Measurements from ENCODE around the gene PRKG1.
"Not testable (repeated sequence)": the region's sequence is repeated elsewhere in the genome, so short reads cannot be mapped to it uniquely, and the experiment has no call there.

PRKG1 gene

DNA sequence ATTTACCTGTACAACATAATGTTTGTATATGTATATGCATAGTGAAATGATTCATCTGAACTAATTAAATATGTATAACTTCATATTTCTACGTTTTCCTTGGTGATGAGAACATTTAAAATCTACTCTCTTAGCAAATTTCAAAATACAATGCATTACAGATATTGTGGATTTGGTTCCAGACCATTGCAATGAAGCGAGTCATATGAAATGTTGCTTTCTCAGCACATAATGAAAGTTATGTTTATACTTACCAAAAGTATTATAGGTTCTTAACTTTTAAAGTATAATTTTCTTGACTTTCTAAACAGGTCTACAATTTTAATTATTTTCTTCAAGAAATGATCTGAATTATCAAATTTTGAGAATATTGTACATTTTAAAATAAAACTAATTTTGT is 435.9 kb downstream of the PRKG1 start:
- peak; percentile 27 for DNase-seq (ENCODE audit: low spot score)

DNA sequence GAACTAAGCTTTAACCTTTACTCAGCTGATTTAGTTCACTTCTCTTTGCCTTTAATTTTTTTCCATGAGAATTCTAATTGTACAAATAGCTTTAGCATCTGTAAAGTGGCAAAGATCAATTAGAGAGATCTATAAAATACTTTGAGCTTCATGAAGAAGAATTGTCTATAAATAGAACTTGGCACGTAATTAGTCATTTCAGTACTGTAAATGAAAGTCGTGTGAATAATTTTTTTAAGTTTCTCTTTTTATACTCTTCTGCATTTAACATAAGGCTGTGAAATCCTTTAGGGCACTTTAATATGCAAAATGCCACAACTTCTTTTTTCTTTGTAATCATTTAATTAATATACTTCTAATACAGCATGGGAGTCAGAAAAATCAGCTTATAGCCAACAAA is 447.3 kb downstream of the PRKG1 start:
- no peak for DNase-seq (ENCODE audit: low spot score)

DNA sequence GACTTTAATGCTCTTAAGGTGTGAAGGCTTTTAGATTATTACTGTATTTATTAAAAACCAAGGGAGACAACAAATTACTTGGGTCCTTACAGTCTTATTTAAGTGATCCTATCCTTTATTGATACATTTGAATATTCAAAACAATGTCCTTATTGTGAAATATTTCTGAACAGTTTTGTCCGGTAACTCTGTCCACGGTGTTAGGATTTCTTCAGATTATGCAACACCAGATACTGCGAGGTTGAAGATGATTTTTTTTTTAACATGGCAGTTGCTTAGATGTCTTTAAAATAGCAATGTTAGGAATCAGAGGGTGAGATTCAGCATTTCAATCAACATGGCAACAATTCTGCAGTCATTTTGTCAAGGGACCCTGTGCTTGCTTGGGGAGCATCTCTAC is 448.6 kb downstream of the PRKG1 start:
- DNase-seq (ENCODE audit: low spot score) = no peak

DNA sequence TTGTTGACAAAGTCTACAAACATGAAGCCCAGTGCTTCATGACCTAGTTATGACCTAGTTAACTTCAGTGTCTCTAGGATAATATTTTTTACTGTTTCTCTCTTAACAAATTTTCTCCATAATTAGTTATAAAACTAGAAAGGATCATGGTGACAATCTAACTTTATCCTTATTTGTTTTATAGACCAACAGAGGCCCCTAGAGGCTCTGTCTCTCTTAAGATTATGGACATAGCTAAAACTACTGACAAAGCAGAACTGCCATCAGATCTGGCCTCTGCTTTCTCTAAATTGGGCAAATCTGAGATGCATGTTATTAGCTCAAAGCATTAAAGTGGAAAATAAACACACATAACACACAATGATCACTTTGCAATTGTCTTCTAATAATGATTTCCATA is 449.2 kb downstream of the PRKG1 start:
- DNase-seq (ENCODE audit: low spot score) = no peak

DNA sequence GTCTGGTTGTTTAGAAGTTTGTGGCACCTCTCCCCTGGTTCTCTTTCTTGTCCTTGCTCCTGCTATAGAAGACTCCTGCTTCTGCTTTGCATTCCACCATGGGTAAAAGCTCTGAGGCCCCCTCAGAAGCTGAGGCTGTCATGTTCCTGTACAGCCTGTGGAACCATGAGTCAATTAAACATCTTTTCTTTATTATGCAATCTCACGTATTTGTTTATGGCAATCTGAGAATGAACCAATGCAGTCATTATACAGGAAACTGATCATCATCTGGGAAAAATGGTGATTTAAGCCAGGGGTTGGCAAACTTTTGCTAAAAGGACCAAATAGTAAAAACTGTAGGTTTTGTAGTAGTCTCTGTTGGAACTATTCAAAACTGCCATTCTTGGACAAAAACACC is 449.8 kb downstream of the PRKG1 start:
- DNase-seq (ENCODE audit: low spot score) = peak; percentile 33

DNA sequence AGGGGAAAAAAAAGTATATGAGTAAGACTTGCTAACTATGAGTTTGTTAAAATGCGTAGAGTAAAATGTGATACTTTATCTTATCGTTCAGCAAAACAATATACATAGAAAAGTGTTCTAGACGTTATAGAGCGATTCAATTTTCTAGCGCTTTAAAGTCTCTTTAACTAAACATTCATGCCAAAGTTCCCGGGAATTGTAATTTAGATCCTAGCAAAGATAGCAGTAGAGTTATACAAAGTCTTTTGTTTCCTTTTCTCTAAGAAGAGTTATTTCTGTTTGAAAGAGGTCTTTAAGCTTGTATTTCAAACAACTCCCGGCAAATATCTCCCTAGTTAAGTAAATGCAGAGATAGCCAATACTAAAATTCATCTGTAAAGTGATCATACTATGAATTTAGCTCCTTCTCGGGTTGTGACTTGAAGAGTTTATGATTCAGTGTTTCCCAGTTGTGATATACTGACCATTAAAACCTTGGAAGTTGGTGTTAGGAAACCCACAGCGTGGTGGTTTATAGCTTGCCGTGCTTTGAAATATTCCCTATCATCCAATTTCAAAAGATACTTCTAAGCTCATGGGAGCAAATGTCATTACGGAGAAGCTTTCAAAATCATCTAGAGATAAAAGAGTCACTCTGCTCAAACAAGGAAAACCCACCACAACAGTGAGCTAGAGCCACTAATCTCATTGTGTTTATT is 453.4 kb downstream of the PRKG1 start:
- no peak for DNase-seq (ENCODE audit: low spot score)

DNA sequence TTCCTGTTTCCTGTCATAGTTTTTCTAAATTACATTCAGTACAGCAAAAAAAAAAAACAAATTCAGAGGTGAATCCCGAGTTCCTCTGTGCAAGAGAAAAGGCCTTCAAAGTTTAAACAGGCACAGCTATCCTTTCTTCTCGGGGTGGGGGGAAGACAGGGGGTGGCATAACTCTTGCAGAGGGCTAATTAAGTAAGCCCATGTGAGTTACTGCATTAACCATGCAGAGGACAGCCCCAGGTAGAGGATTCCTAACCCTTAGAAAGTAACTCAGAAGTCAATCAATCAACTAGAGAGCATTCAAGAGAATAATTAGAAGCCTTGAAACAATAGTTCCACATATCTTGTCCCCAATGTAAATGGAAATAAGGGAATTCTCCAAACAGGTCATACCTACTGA is 454.2 kb downstream of the PRKG1 start:
- DNase-seq (ENCODE audit: low spot score) = no peak

DNA sequence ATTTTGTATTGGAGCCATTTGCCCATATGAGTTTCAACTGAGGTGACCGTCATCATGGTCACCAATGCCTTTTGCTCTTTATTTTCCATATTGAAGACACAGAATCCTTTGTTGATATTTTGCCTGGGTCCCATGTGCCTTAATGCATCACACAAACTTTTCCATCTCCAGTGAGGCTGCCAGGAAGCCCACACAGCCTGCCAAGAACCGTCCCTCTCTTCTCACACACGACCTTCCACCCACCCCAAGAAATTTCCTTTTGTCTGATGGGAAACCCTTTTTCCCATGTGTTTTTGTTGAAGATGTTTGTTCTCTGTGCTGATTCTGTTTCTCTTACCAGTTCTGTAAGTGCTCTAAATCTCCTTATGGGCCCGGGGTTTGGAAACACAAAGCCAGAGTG is 456.3 kb downstream of the PRKG1 start:
- DNase-seq (ENCODE audit: low spot score) = no peak

DNA sequence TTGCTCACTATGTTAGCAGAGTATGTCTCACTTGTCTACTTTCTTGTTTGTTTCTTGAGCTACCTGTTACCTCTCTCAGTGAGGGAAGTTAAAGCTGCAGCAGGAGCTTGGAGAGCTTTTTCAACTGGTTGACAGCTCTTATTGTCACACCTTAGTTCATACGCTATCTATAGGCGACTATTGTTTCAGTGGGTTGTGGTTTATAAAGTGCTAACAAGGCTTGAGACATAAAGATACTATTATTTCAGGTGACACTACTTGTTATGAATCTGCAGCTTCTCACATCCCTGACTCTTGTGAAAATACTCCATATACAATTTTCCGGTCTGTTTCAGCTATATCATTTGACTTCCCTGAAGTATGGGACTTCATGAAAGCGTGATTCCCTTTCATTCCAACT is 457.8 kb downstream of the PRKG1 start:
- no peak for DNase-seq (ENCODE audit: low spot score)

DNA sequence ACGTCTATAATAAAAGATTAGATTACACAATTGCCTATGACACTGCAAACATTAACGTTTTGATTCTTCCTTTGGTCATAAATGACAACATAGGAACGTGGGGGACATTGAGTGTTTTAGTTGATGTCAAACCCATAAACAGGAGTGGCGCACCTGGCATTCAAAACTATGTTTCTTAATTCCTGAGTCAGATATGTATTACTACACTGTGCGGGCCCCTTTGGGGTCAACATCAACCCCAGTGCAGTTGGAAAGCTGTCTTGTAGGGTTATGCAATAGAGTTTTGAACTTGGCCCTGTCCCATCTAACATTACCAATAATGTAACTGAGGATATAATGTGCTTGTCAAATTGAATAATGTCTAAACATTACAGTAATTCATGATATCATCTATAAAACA is 468.6 kb downstream of the PRKG1 start:
- no peak for DNase-seq (ENCODE audit: low spot score)

DNA sequence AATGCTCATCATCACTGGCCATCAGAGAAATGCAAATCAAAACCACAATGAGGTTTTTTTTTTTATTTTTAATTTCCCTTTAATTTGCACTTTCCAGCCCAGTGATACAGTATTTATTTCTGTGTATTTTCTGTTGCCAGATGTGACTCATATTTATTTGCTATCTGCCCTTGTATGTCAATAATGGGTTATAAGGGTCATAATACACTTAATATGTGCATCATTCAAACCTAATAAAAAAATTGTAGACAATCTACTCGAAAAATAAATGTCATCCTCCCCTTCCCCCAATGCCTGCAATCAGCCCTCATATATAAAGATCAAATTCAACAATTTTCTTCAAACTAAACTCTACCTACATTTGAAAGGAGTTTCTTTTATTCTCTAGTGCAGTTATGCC is 470.6 kb downstream of the PRKG1 start:
- DNase-seq (ENCODE audit: low spot score) = no peak

DNA sequence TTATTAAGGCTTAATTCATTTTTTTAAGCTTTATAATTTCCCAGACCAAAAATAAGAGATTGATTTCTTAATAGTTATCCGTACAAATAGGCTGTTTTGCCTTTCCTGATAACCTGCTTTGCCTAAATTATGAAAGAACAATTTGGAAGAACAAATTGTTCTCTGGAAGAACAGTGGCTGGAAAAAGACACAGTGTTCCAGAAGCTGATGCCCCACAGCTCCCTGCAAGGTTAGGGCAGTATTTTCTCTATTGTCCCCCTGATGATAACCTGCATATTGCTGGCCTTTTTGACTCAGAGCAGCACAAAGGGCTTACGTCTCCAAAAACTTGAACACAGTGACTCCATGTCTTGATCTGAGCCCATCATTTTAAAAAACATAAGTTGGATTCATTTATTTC is 473.7 kb downstream of the PRKG1 start:
- no peak for DNase-seq (ENCODE audit: low spot score)

DNA sequence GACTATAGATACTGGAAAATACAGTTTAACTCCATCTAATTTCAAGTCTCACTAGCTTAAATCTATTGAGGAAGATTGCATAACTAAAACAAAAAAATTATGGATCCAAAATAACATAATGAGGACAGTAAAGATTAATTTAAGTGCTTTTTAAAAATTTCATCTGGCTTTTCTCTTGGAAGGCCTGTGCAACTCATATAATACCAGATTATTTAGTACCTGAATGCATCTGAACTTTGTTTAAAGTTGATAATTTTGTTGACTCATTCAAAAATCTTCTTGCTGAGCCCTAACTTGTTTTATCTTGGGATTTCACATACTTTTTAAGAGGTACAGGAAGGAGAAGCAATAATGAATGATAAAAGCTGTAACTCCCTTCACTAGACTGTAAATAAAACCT is 478.6 kb downstream of the PRKG1 start:
- DNase-seq (ENCODE audit: low spot score) = no peak

DNA sequence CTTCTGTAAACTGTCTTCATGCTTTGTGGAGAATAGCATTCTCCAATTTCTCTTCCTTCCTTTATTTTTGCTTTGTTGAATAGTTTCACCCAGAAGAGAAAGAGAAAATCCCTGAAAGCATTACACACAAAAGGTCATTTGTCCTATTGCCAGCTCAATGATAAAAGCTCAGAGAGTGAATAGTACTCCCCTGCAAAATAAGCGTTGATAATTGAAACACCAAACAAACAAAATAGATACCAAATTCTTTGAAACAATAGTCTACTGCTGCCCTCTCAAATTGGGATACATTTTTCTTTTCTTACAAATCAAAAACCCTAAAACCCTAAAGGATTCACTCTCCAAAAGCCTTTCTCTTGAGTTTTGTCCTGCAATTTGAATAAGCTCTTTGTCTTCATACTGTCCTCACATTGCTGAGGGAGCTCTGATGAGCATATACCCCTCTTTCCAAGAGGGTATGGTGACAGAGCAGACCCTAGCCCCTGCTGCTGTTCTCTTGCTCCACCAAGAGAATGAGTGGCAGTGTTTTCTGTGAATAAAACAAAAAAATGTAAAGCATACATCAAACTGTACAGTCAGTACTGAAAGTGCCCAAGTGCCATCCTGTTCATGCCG is 490.7 kb downstream of the PRKG1 start:
- DNase-seq (ENCODE audit: low spot score) = no peak

DNA sequence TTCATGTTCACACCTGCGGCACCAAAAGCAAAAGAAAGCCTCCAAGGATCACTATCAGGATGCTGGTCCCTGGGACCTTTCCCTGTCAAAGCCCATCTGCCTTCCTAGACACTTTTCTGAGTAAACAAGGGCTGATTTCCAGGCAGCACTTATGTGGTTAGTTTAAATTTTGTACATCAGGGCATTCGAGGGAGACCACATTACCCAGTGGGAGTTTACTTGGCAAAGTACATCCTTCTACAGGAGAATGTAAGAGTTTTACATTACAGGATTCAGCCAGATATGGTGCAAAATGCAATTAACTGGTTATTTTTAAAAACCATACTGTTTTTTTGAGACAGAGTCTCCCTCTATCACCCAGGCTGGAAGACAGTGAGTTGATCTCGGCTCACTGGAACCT is 493.0 kb downstream of the PRKG1 start:
- DNase-seq (ENCODE audit: low spot score) = no peak

DNA sequence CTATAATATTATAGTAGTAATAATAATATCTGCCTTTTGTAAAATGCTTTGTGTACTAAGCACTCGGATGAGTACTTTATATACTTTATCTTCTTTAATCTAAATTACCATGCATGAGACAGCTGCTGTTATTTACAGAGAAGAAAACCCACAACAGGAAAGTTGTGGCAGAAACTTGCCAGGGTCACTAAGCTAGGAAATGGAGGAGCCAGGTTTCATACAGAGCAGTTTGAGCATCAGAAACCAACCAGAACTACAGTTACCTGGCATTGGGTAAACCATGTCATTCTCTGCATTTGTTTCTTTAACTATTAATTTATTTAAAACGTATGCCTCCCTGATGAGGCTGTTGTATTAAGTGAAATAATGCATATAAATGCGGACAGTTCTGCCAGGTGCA is 495.2 kb downstream of the PRKG1 start:
- no peak for DNase-seq (ENCODE audit: low spot score)

DNA sequence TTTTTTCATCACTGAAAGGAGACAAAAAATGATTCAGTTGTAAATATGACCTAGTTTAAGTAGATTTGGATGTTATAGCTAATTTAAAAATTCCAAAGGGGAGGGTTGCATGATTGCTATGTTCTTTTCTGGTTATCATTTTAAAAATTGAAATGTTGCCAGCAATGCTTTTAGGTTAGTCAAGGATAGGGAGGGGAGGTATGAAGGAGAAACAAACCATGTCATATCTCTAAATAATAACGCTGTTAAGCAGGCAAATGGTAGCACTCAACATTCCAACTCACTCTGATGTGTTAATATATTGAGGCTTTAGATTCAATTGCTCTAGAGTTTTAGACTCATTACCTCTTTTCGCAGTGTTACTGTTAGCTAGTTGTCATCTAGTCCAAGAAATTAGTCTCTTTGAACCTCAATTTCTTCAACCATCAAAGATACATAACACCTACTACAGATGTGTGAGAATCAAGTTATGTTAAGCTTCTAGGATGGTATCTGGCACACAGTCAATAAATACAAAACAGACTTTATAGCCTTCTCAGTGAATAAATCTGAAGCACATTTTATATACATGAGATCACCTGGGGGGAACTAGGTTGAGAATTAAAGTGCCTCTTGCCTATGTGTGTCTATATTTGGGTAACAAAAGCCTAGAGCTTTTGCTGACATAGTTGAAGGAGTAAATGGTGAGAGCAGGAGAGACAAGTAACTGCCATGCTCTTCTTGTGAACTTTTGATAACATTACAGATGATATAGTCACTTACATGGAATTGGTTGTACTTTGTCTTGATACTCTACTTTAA is 500.2 kb downstream of the PRKG1 start:
- no peak for DNase-seq (ENCODE audit: low spot score)

DNA sequence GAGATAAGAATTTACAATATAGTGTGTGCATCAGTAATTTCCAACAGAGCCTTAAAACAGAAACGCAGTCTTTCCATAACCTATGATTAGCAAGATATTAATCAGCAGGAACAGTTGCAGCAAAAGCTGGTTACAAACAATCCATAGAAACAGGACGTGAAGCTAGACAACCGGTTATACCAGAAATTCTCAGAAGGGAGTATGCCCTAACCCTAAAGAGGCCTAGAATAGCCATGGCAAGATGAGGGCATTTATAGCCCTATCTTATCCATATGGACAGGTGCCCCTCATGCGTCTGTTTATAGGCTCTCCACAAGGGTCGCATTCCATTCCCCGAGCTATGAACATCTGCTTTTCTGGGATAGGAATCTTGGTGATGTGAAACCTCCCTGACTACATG is 506.9 kb downstream of the PRKG1 start:
- DNase-seq (ENCODE audit: low spot score) = not testable (repeated sequence)

DNA sequence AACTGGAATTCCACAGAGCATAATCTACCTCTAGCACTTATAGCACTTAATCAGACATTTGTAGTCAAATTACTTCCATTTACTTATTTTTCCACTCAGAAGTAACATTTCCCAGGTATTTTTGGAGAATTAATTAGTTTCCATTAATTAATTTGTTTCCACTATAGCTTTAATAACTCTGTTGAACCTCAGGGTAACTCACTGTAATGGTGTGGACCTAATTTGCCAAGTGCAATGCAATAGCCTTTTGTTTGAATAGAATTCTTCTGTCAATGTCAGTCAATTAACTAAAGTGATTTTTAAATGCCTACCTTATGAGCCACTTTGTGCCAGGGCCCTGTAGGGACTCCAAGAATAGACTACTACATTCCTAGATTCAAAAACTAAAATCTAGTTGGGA is 509.7 kb downstream of the PRKG1 start:
- no peak for DNase-seq (ENCODE audit: low spot score)

DNA sequence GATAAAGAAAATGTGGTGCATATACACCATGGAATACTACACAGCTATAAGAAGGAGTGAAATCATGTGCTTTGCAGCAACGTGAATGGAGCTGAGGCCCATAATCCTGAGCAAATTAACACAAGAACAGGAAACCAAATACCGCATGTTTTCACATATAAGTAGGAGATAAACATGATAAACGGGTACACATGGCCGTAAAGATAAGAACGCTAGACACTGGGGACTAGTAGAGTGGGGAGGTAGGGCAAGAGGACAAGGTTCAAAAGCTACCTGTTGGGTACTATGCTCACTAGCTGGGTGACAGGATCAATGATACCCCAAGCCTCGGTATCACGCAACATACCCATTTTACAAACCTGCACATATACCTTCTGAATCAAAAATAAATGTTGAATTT is 511.5 kb downstream of the PRKG1 start:
- DNase-seq (ENCODE audit: low spot score) = no peak

DNA sequence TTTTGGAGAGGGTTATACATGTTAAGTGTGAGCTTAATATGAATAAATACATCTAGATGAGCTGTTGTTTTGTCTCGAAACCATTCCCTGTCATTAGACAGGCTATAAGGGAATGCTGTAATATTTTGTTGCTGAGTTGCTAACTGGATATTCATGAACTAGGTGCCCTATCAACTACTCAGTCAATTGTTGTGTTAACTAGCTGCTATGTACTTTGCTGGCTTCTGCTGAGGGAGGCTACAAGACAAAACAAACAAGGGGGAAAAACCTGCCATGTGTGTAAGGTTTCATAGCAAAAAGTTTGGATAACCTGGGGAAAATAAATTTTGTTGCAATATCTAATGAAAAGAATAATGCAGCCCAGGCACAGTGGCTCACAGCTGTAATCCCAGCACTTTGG is 514.7 kb downstream of the PRKG1 start:
- DNase-seq (ENCODE audit: low spot score) = no peak

DNA sequence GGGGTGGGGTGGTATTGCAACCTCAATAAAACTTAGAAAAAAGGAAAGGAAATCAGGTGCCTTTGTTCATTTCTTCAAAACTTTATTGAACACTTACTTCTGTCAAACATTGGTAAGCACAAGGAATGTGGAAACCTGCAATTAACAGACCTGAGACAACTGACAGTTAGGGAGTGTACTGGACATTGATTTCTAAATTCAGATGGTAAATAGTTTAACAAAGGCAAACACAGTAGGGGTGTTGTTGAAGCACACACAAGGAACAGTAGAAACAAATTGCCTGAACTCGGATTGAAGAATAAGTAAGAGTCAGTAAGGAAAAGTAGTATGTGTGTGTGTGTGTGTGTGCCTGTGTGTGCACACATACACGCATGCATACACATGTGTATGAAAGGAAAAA is 516.5 kb downstream of the PRKG1 start:
- no peak for DNase-seq (ENCODE audit: low spot score)

DNA sequence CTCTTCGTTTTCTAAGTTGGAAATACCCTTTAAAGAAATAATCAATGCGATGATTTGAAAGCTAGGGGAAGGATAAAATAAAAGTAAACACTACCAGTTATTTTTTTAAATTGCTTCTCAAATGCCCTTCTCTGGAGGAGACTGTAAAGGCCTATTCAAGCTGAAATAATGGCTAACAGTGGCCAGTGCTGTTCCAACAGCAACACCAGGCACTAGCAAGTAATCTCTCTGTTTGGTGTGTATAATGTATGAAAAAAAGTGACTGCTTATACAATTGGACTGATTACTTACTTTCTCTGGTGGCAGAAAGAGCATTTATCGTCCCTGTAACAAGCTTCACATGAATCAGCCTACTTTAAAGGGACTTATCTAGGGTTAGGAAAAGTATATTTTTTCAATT is 522.4 kb downstream of the PRKG1 start:
- no peak for DNase-seq (ENCODE audit: low spot score)

DNA sequence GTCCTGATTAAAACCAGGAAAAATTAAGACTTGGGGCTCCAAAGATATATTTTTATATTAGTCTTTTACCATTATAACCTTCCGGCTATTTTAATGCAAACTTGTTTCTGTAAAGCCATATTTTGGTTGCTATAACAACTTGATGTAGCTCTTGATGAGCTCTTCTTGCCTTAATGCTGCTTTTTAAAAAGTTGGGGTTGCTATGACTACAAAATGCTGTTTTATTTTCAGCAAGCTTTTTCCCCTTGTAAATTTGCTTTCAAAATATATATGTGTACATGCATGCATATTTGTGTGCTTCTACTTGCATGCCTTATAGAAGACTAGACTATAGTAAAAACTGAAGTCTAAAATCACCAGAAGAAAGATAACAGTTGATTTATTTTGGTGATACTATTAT is 525.4 kb downstream of the PRKG1 start:
- no peak for DNase-seq (ENCODE audit: low spot score)
